Smooth muscle cell of the brain vasculature (primary cell): ENCODE results near the gene COL6A1.
"Not testable (repeated sequence)": the region's sequence is repeated elsewhere in the genome, so short reads cannot be mapped to it uniquely, and the experiment has no call there.

ENCODE experiments used
- DNase-seq: peaks from one replicate; pipeline ENCODE4 v3.0.0-alpha.2; 2012; ENCODE audit warnings: low read depth, low spot score

The COL6A1 gene

DNA sequence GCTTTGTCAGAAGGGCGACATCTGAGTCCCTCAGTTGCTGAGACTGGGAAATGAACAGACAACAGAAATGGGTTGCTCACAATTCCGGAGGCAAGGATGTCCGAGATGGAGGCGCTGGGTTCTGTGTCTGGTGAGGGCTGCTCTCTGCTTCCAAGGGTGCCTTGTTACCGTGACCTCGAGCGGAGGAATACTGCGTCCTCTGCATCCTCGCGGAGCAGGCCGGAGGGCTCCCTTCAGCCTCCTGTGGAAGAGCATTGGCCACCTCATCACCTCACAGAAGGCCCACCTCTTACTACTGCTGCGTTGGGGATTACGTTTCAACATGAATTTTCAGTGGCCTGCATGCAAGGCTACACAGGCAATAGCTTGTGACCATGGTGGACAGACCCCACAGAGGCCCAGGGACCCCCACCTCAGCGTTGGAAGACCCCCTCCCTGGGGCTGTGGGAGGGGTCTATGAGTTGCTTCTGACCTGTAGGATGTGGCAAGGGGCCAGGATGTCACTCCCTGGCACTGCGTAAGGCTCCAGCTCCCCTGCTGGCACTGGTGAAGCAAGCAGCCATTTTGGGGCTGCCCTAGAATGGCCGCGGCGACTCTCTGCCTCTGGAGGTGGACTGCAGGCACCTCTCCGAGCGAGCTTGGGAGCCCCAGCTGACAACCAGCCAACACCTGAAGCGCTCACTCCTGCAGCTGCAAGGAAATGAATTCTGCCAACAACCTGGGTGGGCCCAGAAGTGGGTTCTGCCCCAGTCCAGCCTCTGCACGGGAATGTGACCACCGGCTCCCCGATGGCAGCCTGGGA is 36.3 kb upstream of the COL6A1 start:
- DNase-seq = no peak

GRCh38 chr21:45945868-45946210 is 35.7 kb upstream of the COL6A1 start:
- no peak for DNase-seq

DNA sequence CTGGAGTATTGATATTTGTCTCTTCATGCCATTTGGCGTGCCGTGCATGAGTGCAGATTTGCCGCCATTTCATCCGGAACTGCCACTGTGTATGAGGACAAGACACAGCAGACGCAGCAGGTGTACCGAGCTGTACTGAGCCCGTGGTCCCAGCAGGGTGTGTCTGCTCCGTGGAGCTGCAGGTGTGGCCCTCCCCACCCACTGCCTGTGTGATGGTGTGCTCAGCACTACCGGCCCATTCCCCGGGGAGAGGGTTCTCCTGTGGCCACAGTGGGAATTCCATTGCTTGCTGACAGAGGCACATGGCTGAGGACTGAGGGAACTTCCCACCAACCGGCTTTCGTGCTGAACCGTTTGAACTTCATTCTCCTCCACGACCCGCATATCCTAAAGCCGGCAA is 34.3 kb upstream of the COL6A1 start:
- DNase-seq = no peak

DNA sequence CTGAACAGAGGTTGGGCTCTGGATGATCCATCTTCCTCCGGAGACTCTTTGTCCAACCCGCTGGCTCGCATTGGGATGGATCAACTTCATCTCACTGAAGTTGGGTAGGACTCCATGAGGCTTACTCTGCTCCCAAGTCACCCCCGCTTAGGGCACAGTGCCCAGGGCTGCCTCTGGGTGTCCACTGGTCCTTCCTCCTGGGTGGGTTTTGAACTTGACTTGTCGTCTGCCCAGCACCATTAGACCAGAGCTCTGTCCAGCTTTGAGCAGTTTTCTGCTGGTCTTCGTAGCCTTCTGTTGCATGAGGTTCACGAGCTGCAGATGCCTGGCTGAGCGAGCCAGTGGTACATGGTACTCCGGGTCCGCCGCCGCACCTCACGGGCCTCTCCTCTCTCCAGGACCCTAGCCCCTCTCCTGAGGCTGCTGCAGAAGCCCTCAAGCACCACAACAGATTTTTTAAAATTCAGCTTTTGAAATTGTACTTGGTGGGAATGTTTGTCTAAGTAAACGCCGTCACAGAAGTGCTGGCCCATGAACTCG is 33.8 kb upstream of the COL6A1 start:
- DNase-seq = no peak

- DNase-seq = no peak
Observed at GRCh38 chr21:45948576-45949141, 32.9 kb upstream of the COL6A1 start.

- no peak for DNase-seq
Observed at GRCh38 chr21:45949928-45950739, 31.4 kb upstream of the COL6A1 start.

- peak; percentile 23 for DNase-seq
Observed at GRCh38 chr21:45950740-45951515, 30.6 kb upstream of the COL6A1 start.

GRCh38 chr21:45951676-45952075 is 29.9 kb upstream of the COL6A1 start:
- DNase-seq = no peak

- not testable (repeated sequence) for DNase-seq
Observed at GRCh38 chr21:45952527-45952926, 29.0 kb upstream of the COL6A1 start.

- no peak for DNase-seq
Observed at GRCh38 chr21:45952974-45953373, 28.6 kb upstream of the COL6A1 start.

DNA sequence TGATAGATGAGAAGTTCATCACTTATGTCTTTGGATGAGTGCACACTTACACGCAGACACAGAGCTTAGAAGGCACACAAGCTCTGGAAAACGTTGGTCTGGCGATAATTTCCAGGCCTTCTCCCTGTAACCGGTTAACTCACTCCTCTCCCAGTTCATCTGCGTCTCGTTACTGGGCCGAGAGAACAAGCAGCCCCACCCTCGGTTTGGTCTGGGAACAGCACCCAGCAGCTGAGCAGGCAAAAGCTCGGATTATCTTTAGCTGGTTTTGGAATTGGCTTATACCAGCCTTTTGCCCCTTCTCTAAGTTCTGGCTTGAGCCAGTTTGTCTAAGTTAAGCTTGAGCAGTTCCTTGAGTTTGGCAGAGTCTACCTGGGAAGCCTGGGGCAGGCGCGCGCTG is 27.3 kb upstream of the COL6A1 start:
- DNase-seq = no peak

DNA sequence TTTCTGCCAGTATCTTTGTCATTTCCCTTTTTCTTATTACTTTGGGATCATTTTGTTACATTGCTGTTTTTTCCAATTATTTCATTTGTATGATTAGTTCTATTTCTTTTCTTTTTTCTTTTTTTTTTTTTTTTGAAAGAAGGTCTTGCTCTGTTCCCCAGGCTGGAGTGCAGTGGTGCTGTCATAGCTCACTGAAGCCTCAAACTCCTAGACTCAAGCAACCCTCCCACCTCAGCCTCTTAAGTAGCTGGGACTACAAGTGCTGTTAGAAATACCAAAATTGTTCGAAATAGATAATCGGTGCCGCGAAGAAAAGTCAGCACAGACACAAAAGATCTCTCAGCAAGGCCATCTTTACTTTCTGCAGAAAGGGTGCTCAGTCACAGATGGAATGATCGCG is 26.6 kb upstream of the COL6A1 start:
- no peak for DNase-seq

DNA sequence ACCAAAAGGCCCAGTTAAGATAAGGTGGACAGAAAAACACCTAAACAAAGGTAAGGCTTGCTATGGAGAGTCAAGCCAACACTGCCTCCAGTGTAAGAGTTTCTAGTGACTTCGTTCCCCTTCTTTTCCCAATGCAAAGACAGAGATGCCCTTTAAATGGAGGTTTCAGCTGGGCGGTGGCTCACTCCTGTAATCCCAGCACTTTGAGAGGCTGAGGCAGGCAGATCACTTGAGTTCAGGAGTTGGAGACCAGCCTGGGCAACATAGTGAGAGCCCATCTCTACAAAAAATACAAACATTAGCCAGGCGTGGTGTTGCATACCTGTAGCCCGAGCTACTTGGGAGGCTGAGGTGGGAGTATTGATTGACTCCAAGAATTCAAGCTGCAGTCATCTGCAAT is 24.0 kb upstream of the COL6A1 start:
- no peak for DNase-seq

- DNase-seq = no peak
Observed at GRCh38 chr21:45957981-45958600, 23.5 kb upstream of the COL6A1 start.

- no peak for DNase-seq
Observed at GRCh38 chr21:45959182-45959581, 22.4 kb upstream of the COL6A1 start.

DNA sequence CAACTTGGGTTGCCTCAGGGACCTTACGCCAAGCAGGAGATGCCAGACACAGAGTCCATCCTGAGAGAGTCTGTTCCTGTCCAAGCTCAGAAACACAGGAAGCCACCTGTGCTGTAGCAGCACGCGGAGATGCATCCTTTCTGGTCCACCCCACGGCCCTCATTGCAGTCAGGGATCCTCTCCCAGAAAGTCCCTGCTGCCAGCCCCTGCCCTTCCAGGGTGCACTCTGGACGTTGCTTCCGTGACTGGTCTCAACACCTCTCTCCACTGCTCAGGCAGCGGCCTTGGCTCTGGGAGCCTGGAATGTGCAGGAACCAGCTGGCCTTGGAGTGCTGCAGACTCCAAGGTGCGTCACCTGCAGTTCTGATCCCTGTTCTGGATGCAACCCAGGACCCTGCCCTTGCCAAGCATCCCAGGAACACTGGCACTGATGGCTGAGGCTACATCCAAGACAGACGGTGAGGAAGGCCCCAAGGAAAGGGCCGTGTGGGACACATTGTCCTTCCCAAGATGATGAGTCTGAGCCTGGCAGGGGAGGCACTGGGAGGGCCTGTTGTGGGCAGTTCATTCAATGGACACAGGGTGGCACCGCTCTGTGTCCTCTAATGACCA is 21.7 kb upstream of the COL6A1 start:
- no peak for DNase-seq

DNA sequence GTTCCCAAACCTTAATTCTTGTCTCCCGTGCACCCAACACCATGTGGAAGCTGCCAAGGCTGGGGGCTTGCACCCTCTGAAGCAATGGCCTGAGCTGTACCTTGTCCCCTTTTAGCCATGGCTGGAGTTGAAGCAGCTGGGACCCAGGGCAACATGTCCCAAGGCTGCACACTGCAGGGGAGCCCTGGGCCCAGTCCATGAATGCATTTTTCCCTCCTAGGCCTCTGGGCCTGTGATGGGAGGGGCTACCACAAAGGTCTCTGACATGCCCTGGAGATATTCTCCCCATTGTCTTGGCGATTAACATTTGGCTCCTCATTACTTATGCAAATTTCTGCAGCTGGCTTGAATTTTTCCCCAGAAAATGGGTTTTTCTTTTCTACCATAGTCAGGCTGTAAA is 20.2 kb upstream of the COL6A1 start:
- not testable (repeated sequence) for DNase-seq

DNA sequence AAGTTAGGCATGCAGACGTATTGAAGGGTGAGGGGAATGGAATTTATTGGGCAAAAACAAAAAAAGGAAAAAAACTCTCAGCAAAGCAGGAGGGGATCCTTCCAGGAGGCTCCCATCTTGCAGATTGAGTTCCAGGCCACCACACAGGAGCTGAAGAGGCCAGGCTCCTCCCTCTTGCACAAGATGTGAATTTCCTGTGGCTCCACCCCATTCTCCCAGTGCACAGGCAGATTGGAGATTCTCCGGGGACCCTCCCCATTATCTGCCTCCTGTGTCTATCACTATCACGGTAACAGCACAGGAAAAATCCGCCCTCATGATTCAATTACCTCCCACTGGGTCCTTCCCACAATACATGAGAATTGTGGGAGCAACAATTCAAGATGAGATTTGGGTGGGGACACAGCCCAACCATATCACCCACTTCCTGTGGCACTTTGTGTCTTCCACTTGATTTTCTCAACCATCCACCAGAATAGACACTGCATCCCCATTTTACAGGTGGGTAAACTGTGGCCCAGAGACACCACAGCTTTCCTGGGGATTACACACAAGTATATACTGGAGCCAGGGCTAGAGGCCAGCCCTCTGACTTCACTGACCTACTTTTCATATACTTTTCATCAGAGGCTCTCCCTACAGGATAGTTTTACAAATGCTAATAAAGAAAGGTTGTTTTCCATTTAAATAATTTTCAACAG is 18.9 kb upstream of the COL6A1 start:
- no peak for DNase-seq

- no peak for DNase-seq
Observed at GRCh38 chr21:45963232-45963570, 18.4 kb upstream of the COL6A1 start.

DNA sequence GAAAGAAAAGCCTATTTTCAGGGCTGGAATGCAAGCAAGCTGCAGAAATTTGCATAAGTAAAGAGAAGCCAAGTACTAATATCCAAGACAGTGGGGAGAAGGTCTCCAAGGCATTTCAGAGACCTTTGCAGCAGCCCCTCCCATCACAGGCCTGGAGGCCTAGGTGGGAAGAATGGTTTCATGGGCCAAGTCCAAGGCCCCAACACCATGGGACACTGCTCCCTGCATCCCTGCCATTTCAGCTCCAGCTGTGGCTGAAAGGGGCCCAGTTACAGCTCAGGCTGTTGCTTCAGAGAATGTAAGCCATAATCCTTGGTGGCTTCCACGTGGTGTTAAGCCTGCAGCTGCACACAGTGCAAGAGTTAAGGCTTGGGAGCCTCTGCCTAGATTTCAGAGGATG is 16.9 kb upstream of the COL6A1 start:
- DNase-seq = no peak
